Smooth muscle cell of the coronary artery (primary cell): ENCODE measurements around the gene KCNG1. TPM values are rescaled to one million over a fixed set of nuclear protein-coding genes. Genes with fewer than 3 reads are reported as not detected.

Experiments used
- total RNA-seq: library from RNA; depleted of rRNA; stranded (reverse); fragments of >200 nt; gene quantifications from 2 replicates; pipeline ENCODE4 v1.2.3, GENCODE V29; 2014; ENCODE audit warnings: low replicate concordance

KCNG1 gene, protein sequence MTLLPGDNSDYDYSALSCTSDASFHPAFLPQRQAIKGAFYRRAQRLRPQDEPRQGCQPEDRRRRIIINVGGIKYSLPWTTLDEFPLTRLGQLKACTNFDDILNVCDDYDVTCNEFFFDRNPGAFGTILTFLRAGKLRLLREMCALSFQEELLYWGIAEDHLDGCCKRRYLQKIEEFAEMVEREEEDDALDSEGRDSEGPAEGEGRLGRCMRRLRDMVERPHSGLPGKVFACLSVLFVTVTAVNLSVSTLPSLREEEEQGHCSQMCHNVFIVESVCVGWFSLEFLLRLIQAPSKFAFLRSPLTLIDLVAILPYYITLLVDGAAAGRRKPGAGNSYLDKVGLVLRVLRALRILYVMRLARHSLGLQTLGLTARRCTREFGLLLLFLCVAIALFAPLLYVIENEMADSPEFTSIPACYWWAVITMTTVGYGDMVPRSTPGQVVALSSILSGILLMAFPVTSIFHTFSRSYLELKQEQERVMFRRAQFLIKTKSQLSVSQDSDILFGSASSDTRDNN
- total RNA-seq = 4.1 and 6.8 TPM in 2 replicates

DNA sequence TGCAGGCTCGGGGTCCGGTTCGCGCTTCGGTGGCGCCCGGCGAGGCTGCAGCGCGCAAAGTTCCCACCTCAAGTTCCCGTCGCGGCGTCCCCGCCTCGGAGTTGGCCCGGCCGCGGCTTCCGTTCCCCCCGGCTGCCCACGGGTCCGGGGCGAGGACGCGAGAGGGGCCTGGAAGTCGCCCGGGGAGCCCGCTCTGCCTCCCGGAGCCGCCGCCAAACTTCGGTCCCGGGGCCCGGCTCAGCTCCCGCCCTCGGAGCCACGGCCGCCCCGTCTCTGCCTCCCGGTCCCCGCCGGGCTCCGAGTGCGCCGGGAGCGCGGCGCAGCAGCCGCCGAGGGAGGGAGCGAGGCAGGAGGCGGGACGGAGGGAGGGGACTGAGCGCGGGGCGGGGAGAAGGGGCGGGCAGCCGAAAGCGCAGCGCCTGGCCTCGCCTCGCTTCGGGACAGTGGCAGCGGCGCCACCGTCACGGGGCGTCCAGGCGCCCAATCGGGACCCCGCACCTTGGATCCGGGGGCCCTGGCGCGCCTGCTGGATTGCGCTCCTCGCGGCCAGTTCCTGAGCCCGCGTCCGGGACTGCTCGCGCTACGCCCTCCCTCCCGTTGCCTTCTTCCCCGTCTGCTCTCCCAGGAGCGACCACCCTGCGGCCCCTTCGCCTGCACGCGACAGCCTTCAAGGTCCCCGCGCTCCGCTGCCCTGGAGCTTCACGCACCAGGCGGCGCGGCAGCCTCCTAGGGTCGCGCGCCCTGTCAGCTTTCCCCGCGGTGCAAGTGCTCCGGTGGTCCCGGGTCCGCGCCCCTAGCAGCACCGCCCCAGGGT, at the start of gene KCNG1:
Gene KCNG1, minus strand, starts transcription at position 305 of the 814 bp plus-strand sequence. CDS start 12,769 bp downstream, outside the sequence.

GRCh38 chr20:50958615-50959542, 64.0 kb downstream of the KCNG1 start, which contains the start of gene MOCS3:
Gene MOCS3, plus strand, starts transcription at chr20:50958818. Its CDS starts 25 bp downstream, at chr20:50958843.

GRCh38 chr20:50957798-50958614, 64.9 kb downstream of the KCNG1 start, which contains the start of gene DPM1:
Gene DPM1, minus strand, starts transcription at chr20:50958532. Its CDS starts 9 bp downstream, at chr20:50958523.

Other genes starting within 250 kb of the KCNG1 start
- 2.8 and 22.5 TPM in 2 replicates for gene BCAS4, start 228.0 kb downstream of the KCNG1 start, total RNA-seq
- 14.4 and 22.3 TPM in 2 replicates for gene ADNP, start 91.7 kb downstream of the KCNG1 start, total RNA-seq
- 27.7 and 54.3 TPM in 2 replicates for gene DPM1, start 64.6 kb downstream of the KCNG1 start, total RNA-seq
- 7.3 and 8.0 TPM in 2 replicates for gene MOCS3, start 64.3 kb downstream of the KCNG1 start, total RNA-seq